Left lobe of liver (tissue), 2 donors: ENCODE data around the gene TARBP1. TPM values are rescaled to one million over a fixed set of nuclear protein-coding genes. Genes with fewer than 3 reads are reported as not detected.
"Not testable (repeated sequence)": the region's sequence is repeated elsewhere in the genome, so short reads cannot be mapped to it uniquely, and the experiment has no call there.

Experiments
- ATAC-seq: fragments of 200-7000 bp; cut with Tn5 transposase; one replicate; pipeline ENCODE4 v1.9.1; 2020; ENCODE audit warnings: mild to moderate bottlenecking, moderate library complexity
- DNase-seq: peaks from one replicate; pipeline ENCODE4 v3.0.0-alpha.2; 2020; ENCODE audit warnings: low spot score
- total RNA-seq: library from RNA; stranded (reverse); gene quantifications from one replicate; pipeline ENCODE4 v1.2.1, GENCODE V29; 2021
- donor health status: DM: no; HTN: no; CAD: no; lungs with moderate emphysema.
- donor health status: DM: no; HTN: yes; CAD: no.

The TARBP1 gene
- total RNA-seq, 1 donor from 2014 or later: 7.8 TPM

- no peak for DNase-seq
Measured at GRCh38 chr1:234507626-234508387, 28.8 kb upstream of the TARBP1 start.

GRCh38 chr1:234507089-234507488 lies 28.1 kb upstream of the TARBP1 start:
- no peak for DNase-seq

More at GRCh38 chr1:234507626-234508387, 28.8 kb upstream of the TARBP1 start:
- ATAC-seq: no peak

DNA sequence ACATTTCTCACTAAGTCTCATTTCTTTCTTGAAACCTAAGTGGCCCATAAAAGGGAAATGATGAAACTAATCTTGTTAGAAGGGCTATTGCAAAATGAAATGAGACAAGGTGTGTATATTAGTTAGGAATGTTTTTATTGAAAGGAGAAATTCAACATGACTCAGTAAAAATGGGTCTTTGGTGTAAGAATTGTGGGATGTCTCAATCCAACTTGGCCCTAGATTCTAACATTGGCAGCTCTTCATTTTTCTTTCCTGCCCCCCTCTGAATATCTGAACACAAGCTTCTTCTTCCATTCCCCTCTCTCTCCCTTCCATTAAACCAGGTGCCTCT lies 26.8 kb upstream of the TARBP1 start:
- no peak for ATAC-seq

More at GRCh38 chr1:234507089-234507488, 28.1 kb upstream of the TARBP1 start:
- ATAC-seq: no peak

DNA sequence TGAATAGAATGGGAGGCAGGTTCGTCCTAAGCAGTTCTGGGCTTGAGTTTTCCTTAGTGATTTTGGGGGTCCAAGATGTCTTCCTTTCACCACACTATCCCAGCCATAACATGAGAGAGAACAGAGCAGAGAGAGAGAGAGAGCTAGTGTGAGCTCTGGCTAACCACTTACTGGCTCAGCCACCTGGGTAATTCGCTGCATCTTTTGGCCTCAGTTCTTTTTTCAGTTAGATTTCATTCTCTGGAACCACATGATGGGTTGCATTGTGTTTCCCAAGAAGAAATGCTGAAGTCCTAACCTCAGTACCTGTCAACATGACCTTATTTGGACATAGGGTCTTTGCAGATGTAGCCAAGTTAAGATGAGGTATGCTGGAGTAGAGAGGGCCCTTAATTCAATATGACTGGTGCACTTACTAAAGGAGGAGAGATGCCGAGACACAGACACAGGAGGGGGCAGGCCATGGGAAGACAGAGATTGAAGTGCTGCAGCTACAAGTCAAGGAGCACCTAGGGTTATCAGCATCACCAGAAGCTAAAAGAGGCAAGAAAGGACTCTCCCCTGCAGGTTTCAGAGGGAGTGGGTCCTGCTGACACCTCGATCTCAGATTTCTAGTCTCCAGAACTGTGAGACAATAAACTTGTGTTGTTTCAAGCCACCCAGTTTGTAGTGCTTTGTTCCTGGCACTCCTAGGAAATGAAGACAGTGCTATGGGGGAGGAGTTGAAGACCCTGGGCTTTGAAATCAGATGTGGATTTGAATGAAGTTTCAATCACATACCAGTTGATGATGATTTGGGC lies 26.2 kb upstream of the TARBP1 start:
- DNase-seq (no peak), ATAC-seq (no peak)

More for the DNA sequence above, 26.8 kb upstream of the TARBP1 start:
- DNase-seq: no peak

GRCh38 chr1:234504251-234504650 lies 25.3 kb upstream of the TARBP1 start:
- ATAC-seq, DNase-seq: not testable (repeated sequence)

- DNase-seq: no peak
- ATAC-seq: no peak
Measured at GRCh38 chr1:234503193-234504050, 24.4 kb upstream of the TARBP1 start.

- ATAC-seq: peak; percentile 50
- no peak for DNase-seq
Measured at GRCh38 chr1:234502785-234503184, 23.8 kb upstream of the TARBP1 start.

DNA sequence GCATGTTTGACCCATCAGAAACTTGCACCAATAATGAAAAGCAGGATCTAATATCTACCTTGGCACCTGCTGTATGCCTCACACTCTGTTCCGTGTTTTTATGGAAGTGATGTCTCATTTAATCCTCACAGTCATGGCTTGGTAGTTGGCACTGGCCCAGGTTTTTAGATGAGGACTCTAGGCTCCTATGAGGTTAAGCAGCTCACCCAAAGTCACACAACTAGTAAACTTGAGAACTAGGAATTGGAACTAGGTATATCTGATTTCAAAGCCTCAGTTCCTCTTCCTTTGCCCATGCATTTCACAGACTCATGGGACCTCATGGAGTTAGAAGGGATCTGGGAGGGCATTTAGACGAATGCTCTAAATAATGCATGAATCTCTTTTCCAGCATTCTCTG lies 21.3 kb upstream of the TARBP1 start:
- DNase-seq (no peak), ATAC-seq (no peak)

DNA sequence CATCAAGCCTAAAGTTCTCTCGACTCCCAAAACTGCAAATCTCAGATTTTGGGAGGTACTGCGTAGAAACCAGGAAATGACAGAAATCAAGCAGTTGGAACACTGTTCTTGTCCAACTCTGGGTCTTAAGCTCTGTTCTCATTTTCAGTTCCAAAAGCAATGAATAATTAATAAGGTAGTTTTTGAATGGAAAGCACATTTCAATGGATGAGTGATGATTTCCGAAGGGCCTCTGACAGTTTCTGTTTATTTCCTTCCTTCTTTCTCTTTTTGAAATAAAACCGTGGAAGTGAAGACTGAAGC lies 20.9 kb upstream of the TARBP1 start:
- DNase-seq (no peak), ATAC-seq (no peak)

- peak; percentile 93 for DNase-seq
- peak; percentile 90 for ATAC-seq
Measured at GRCh38 chr1:234499119-234499942, 20.4 kb upstream of the TARBP1 start.

DNA sequence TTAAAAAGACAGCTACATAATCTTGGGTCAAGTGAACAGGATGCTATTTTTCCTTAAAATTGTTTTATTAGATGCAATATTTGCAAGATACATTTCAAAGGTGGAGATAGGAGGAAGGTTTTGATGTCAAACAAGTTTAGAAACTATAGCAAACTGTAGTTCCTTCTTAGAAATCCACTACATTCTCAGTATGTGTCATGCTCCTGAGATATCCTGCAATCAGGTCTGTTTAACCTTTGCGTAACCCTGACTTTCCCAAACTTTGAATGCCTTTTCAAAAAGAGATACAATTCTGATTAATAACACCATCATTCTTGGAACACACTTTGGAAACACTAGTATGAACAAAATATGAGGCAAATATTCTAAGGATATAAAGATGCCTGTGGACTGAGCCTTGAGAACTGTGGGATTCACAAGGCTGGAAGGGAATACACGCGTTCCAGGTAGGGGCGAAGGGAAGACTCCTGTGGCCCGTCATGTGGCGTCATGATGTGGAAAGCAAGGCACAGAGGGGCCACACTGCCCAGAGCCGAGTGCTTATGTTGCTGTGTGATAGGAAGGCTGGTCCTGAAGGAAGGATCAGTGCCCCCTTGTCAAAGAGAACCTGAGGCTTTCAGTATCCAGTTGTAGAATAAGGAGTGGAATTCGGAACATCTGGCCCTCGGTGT lies 19.6 kb upstream of the TARBP1 start:
- ATAC-seq (peak; percentile 7), DNase-seq (no peak)

DNA sequence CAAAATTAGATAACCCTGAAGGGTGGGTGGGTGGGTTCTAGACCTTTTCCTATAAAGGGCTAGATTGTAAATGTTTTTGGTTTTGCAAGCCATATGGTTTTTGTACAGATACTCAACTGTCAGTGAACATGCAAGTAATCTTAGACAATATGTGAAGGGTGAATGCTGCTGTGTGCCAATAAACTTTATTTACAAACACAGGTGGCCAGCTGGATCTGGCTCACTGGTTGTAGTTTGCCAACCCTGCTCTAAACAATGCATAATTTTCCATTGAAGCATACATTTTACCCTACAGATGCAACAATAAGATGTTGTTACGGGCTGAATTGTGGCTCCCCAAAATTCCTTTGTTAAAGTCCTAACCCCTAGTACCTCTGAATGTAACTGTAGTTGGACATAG lies 18.6 kb upstream of the TARBP1 start:
- DNase-seq (no peak), ATAC-seq (peak; percentile 34)

DNA sequence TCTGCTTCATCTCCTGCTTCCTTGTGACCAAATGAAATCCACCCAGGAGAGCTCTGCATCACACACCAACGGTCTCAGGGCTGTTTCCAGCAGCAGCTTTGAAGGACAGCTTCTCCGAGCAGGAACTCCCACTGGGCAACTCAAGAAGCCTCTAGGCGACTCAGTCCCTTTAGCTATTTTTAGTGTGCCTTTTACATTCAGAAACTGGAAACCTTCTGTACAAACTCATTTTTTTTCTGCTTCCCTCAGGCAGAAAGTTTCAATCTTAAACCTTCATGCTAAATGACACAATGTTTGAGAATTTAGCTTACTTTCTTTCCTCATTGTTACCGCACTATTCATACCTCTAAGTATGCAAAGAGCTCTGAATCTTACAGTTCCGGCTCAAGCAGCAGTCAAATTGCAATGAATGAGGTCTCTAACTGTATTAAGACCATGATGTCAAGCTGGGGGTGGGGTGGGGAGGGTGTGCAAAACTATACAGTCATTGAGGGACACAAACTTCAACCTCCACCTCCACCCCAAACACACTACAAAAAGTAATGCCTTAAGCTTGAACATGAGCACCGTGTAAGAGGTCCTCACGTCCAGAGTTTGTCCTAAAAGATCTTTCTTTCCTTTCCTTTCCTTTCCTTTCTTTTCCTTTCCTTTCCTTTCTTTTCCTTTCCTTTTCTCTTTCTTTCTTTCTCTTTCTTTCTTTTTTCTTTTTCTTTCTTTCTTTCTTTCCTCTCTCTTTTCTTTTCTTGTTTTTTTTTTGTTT lies 16.4 kb upstream of the TARBP1 start:
- no peak for DNase-seq
- ATAC-seq: no peak

DNA sequence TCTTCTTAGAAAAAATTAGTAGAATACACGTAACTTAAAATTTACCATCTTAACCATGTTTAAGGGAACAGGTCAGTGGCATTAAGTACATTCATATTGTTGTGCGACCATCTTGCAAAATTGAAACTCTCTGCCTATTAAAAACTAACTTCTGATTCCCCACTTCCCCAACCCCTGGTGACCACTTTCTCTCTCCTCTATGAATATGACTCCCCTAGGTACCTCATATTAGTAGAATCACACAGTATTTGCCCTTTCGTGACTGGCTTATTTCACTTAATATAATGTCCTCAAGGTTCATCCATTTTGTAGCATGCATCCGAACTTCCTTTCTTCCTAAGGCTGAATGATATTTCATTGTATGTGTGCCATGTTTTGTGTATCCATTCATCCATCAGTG lies 15.1 kb upstream of the TARBP1 start:
- no peak for ATAC-seq
- no peak for DNase-seq

DNA sequence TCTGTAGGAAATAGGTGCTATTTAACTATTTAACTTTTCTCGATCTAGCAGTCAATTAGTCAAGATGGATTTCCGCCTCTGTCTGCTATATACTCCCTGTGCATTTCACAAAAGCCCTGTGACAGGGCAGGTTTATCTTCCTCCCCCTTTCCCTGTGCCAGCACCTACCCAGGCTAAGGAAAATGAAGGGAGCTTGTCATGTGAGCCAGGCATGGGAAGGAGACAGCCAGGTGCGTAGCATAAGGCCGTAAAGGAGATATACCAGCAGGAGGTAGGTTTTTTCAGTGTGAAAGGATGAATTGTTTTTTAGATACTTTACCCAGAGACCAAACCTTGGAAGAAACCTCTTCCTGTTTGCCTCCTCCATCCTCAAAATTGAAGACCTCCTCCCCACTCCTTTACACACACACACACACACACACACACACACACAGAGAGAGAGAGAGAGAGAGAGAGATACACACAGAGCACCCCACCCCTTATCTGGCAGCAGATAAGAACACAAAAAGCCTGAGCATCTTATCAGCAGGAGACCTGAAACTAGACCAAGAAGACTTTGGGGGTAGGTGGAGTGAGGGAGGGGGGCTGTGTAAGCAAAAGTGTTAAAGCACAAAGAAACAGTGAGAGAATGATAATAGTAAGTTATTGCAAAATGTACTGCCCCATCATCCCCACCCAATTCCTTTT lies 12.0 kb upstream of the TARBP1 start:
- ATAC-seq (no peak), DNase-seq (no peak)

- DNase-seq: no peak
- no peak for ATAC-seq
Measured at GRCh38 chr1:234489698-234490077, 10.7 kb upstream of the TARBP1 start.

- ATAC-seq (no peak), DNase-seq (no peak)
Measured at GRCh38 chr1:234489007-234489697, 10.2 kb upstream of the TARBP1 start.
